Measurements from ENCODE around the gene BMPR1B.

- no peak for TF ChIP-seq EGR1 (IDR thresholded peaks at IDR 0.05; ENCODE audit: low read depth in 2 of 2)
- TF ChIP-seq, protein P1, sequence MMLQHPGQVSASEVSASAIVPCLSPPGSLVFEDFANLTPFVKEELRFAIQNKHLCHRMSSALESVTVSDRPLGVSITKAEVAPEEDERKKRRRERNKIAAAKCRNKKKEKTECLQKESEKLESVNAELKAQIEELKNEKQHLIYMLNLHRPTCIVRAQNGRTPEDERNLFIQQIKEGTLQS (IDR thresholded peaks at IDR 0.05), result no peak
- TF ChIP-seq YY1 (IDR thresholded peaks at IDR 0.05), result no peak
- no peak for TF ChIP-seq RXRA (IDR thresholded peaks at IDR 0.05)
These were observed 131.8 kb downstream of the BMPR1B start for GRCh38 chr4:94889523-94889922.

Data from liver (tissue), 2 donors.